Upper lobe of left lung (tissue), 4 donors: ENCODE data around the gene RAP1A.

Experiments used
- POLR2A ChIP-seq, 4 donors: fragments of 450-650 bp; IDR thresholded peaks; one replicate each; pipeline ENCODE4 v1.5.1; 2016 to 2017; ENCODE audit warnings: antibody characterized with exemption in 4 of 4, mild to moderate bottlenecking in 2 of 4
- POLR2AphosphoS5 ChIP-seq, 2 donors: sonication (generic); formaldehyde crosslinking; IDR thresholded peaks; one replicate each; pipeline ENCODE4 v1.5.1; 2017; ENCODE audit warnings: antibody characterized with exemption in 2 of 2
- TF ChIP-seq, protein P1 (sequence below), 6 experiments: fragments of 450-650 bp in 4 of 6; fragments of 200-600 bp in 2 of 6; sonication (generic) in 2 of 6; IDR thresholded peaks; one replicate each; pipeline ENCODE4 v1.5.1; 2016 to 2019; ENCODE audit warnings: antibody characterized with exemption in 6 of 6

DNA sequence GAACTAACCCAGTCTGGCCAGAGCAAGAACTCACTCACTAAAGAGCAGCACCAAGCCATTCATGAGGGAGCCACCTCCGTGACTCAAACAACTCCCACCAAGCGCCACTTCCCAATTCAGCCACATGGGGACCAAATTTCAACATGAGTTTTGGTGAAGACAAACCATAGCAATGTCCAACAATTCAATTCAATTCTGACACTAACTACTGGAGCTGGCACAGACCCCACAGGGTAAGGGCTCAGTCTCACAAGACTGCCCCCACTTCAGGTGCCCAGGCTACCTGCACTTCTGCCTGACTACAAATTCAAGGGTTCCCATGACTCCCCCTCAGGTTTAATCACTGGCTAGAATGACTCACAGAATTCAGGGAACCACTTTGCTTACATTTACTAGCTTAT lies 48.8 kb upstream of the RAP1A start:
- TF ChIP-seq, protein P1, sequence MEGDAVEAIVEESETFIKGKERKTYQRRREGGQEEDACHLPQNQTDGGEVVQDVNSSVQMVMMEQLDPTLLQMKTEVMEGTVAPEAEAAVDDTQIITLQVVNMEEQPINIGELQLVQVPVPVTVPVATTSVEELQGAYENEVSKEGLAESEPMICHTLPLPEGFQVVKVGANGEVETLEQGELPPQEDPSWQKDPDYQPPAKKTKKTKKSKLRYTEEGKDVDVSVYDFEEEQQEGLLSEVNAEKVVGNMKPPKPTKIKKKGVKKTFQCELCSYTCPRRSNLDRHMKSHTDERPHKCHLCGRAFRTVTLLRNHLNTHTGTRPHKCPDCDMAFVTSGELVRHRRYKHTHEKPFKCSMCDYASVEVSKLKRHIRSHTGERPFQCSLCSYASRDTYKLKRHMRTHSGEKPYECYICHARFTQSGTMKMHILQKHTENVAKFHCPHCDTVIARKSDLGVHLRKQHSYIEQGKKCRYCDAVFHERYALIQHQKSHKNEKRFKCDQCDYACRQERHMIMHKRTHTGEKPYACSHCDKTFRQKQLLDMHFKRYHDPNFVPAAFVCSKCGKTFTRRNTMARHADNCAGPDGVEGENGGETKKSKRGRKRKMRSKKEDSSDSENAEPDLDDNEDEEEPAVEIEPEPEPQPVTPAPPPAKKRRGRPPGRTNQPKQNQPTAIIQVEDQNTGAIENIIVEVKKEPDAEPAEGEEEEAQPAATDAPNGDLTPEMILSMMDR (IDR thresholded peaks at IDR 0.05) = peak in 5 of 6 experiments; percentile 17 to 37 (median 32)
- TF ChIP-seq POLR2AphosphoS5 (IDR thresholded peaks at IDR 0.05) (no peak), POLR2A (IDR thresholded peaks at IDR 0.05) (no peak)
